ENCODE measurements around the gene OR4D11.

DNA sequence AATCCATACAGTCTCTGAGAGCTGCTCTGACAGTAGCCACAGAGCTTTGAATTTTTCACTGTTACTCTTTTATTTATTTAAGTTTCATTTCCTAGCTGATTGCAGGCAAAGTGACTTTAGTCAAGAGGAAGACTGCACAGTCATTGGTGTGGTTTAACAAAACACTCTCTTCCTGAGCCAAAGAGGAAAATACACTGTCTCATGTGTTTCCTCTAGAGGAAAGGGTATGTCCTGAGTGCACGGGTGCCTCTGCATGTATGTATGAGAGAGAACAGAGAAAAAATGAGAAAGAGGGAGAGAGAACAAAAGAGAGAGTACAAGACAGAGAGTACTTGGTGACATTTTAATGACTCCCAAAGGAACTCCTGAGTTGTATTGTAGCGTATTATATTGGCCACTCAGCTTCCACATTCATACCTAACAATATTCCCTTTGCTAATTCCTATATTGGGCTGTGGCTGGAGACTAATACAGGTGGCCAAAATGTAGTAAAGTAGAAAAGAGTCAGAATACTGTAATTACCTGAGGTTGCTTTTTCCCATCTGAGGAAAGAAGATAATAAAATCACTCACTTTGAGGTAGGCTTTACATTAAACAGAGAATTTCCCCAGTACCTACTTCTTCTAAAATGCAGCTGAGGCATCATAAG lies 7.7 kb downstream of the OR4D11 start, which contains the start of gene OR4D9:
- peak; percentile 47 for TF ChIP-seq POLR2AphosphoS5 (IDR thresholded peaks at IDR 0.05; ENCODE audit: insufficient read depth, low read depth, low read length)
- no peak for TF ChIP-seq POLR2A (IDR thresholded peaks at IDR 0.05; ENCODE audit: low read depth, low read length)
